Ectodermal cell (in vitro differentiated cells): ENCODE data around the gene RGS9BP.
A peak's percentile ranks its signal among the peaks of the same experiment; 100 is the strongest.

Experiments used
- H3K27ac ChIP-seq: 2 replicates; pipeline ENCODE4 v1.7.0; 2013; ENCODE audit warnings: mild to moderate bottlenecking, low read depth, low read length; ENCODE audit not compliant: insufficient read depth, poor library complexity, severe bottlenecking
- H3K27me3 ChIP-seq: 2 replicates; pipeline ENCODE4 v1.7.0; 2013; ENCODE audit warnings: mild to moderate bottlenecking, low read length; ENCODE audit not compliant: insufficient read depth, control insufficient read depth, poor library complexity, severe bottlenecking
- H3K36me3 ChIP-seq: one replicate; pipeline ENCODE4 v1.7.0; 2013; ENCODE audit warnings: low read length; ENCODE audit not compliant: control insufficient read depth, insufficient read depth
- H3K4me1 ChIP-seq: one replicate; pipeline ENCODE4 v1.7.0; 2013; ENCODE audit warnings: low read length; ENCODE audit not compliant: control insufficient read depth, insufficient read depth
- H3K4me3 ChIP-seq: 2 replicates; pipeline ENCODE4 v1.7.0; 2013; ENCODE audit warnings: low read depth, low read length, control low read depth; ENCODE audit not compliant: insufficient read depth
- H3K9me3 ChIP-seq: 2 replicates; pipeline ENCODE4 v1.7.0; 2013; ENCODE audit warnings: mild to moderate bottlenecking, low read length, moderate library complexity; ENCODE audit not compliant: control insufficient read depth
- WGBS, 2 experiments: methylation state at CpG; one replicate each; pipeline ENCODE4 v1.1.7; 2013; ENCODE audit warnings: missing lambda C conversion rate in 2 of 2; 5-methylcytosine and 5-hydroxymethylcytosine counted together

Gene RGS9BP

GRCh38 chr19:32666084-32666483, 9.6 kb upstream of the RGS9BP start:
- 90 to 96% methylated on average over 2 to 6 of the region's 6 CpGs for WGBS, 2 experiments
- Histone ChIP-seq H3K27ac (no peak overlapping the region), H3K4me3 (no peak overlapping the region), H3K9me3 (no peaks in the 10 kb centered on the region), H3K36me3 (no peaks in the 10 kb centered on the region), H3K4me1 (peaks cover 3% of the 10 kb centered on the region), H3K27me3 (no peaks in the 10 kb centered on the region)

GRCh38 chr19:32669310-32669709, 6.3 kb upstream of the RGS9BP start:
- peaks cover 17% of the 10 kb centered on the region for H3K27me3 ChIP-seq
- H3K4me3 ChIP-seq: no peak overlapping the region
- H3K36me3 ChIP-seq: no peaks in the 10 kb centered on the region
- no peaks in the 10 kb centered on the region for H3K9me3 ChIP-seq
- H3K27ac ChIP-seq: no peak overlapping the region
- 96 to 97% methylated on average over 3 of the region's 3 CpGs for WGBS, 2 experiments
- H3K4me1 ChIP-seq: peaks cover 3% of the 10 kb centered on the region

GRCh38 chr19:32671883-32672593, 3.6 kb upstream of the RGS9BP start:
- Histone ChIP-seq H3K9me3 (no peaks in the 10 kb centered on the region), H3K36me3 (no peaks in the 10 kb centered on the region), H3K27ac (no peak overlapping the region), H3K4me3 (no peak overlapping the region), H3K27me3 (peaks cover 40% of the 10 kb centered on the region), H3K4me1 (peaks cover 8% of the 10 kb centered on the region)
- WGBS, 2 experiments: 85 to 86% methylated on average over 12 to 14 of the region's 14 CpGs

GRCh38 chr19:32672841-32673240, 2.8 kb upstream of the RGS9BP start:
- 87 to 89% methylated on average over 3 of the region's 3 CpGs for WGBS, 2 experiments
- H3K27ac ChIP-seq: no peak overlapping the region
- H3K36me3 ChIP-seq: no peaks in the 10 kb centered on the region
- H3K4me3 ChIP-seq: no peak overlapping the region
- H3K4me1 ChIP-seq: peaks cover 13% of the 10 kb centered on the region
- H3K9me3 ChIP-seq: no peaks in the 10 kb centered on the region
- H3K27me3 ChIP-seq: peaks cover 48% of the 10 kb centered on the region

GRCh38 chr19:32673573-32673972, 2.1 kb upstream of the RGS9BP start:
- peaks cover 49% of the 10 kb centered on the region for H3K27me3 ChIP-seq
- H3K9me3 ChIP-seq: no peaks in the 10 kb centered on the region
- no peak overlapping the region for H3K4me3 ChIP-seq
- WGBS, 2 experiments: 90 to 91% methylated on average over 10 of the region's 10 CpGs
- peaks cover 13% of the 10 kb centered on the region for H3K4me1 ChIP-seq
- H3K27ac ChIP-seq: no peak overlapping the region
- no peaks in the 10 kb centered on the region for H3K36me3 ChIP-seq

GRCh38 chr19:32674153-32674930, 1.3 kb upstream of the RGS9BP start:
- H3K27me3 ChIP-seq: peaks cover 49% of the 10 kb centered on the region
- no peaks in the 10 kb centered on the region for H3K9me3 ChIP-seq
- peak overlapping the region; percentile 62 for H3K4me3 ChIP-seq
- H3K27ac ChIP-seq: no peak overlapping the region
- peaks cover 13% of the 10 kb centered on the region for H3K4me1 ChIP-seq
- no peaks in the 10 kb centered on the region for H3K36me3 ChIP-seq
- 3% methylated on average over 67 of the region's 67 CpGs for WGBS, 2 experiments

GRCh38 chr19:32674931-32675719, 523 bp upstream of the RGS9BP start, which contains the start of gene ANKRD27:
TSS of gene ANKRD27 (minus strand) at chr19:32675180. CDS start at chr19:32659015, 16,165 bp downstream.
- Histone ChIP-seq H3K4me3 (peak within 1 kb of the TSS; percentile 62), H3K9me3 (no peaks in the 10 kb centered on the region), H3K27ac (no peak within 1 kb of the TSS), H3K36me3 (no peaks in the 10 kb centered on the region), H3K4me1 (peaks cover 10% of the 10 kb centered on the region), H3K27me3 (peaks cover 52% of the 10 kb centered on the region)
- 0 to 1% methylated on average over 75 of the region's 75 CpGs for WGBS, 2 experiments

- peaks cover 10% of the 10 kb centered on the region for H3K4me1 ChIP-seq
- peak overlapping the region; percentile 26 for H3K27ac ChIP-seq
- H3K9me3 ChIP-seq: no peaks in the 10 kb centered on the region
- 4 to 5% methylated on average over 93 of the region's 93 CpGs for WGBS, 2 experiments
- H3K27me3 ChIP-seq: peaks cover 53% of the 10 kb centered on the region
- H3K4me3 ChIP-seq: peak overlapping the region; percentile 22
- H3K36me3 ChIP-seq: no peaks in the 10 kb centered on the region
Observed at GRCh38 chr19:32676186-32676894, 692 bp downstream of the RGS9BP start.

GRCh38 chr19:32676895-32677359, 1.3 kb downstream of the RGS9BP start:
- H3K27me3 ChIP-seq: peaks cover 53% of the 10 kb centered on the region
- H3K9me3 ChIP-seq: no peaks in the 10 kb centered on the region
- H3K4me1 ChIP-seq: peaks cover 10% of the 10 kb centered on the region
- H3K4me3 ChIP-seq: no peak overlapping the region
- WGBS, 2 experiments: 26 to 29% methylated on average over 33 of the region's 33 CpGs
- no peaks in the 10 kb centered on the region for H3K36me3 ChIP-seq
- peak overlapping the region; percentile 26 for H3K27ac ChIP-seq
